GM12875 (cell line): ENCODE data around the gene STARD9.

ENCODE experiments used
- H3K4me3 ChIP-seq: one replicate; pipeline ENCODE4 v1.5.1; 2011; ENCODE audit warnings: low read depth, low read length, control low read depth
- CTCF ChIP-seq: IDR thresholded peaks from 2 replicates; pipeline ENCODE4 v1.5.1; 2011; ENCODE audit warnings: low read depth, mild to moderate bottlenecking, control low read depth, inconsistent platforms, low read length, moderate library complexity, borderline replicate concordance; ENCODE audit not compliant: insufficient read depth

STARD9 gene

GRCh38 chr15:42726114-42726513, 150.7 kb downstream of the STARD9 start:
- no peak for TF ChIP-seq CTCF
- H3K4me3 ChIP-seq: no peak overlapping the region

- no peak for TF ChIP-seq CTCF
- H3K4me3 ChIP-seq: no peak overlapping the region
These were observed 152.5 kb downstream of the STARD9 start for GRCh38 chr15:42727750-42728381.

DNA sequence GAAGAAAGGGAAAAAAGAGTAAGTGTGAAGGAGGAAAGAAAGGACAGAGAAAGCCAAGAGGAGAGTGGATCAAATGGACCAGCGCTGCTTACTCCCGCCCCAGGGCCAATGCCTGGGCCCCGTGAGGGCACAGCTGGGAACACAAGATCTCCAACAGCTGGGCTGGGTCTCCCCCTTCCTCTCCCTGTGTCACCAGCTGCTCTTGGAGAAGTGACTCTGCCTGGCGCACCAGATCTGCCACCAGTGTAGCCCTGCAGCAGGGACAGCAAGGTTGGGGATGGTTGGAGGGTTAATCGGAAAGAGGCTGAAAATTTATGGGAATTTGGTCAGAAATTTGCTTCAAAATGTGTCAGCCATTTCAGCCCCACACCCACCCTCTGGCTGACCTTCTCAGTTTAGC, 153.2 kb downstream of the STARD9 start:
- H3K4me3 ChIP-seq: no peak overlapping the region
- TF ChIP-seq CTCF: no peak

DNA sequence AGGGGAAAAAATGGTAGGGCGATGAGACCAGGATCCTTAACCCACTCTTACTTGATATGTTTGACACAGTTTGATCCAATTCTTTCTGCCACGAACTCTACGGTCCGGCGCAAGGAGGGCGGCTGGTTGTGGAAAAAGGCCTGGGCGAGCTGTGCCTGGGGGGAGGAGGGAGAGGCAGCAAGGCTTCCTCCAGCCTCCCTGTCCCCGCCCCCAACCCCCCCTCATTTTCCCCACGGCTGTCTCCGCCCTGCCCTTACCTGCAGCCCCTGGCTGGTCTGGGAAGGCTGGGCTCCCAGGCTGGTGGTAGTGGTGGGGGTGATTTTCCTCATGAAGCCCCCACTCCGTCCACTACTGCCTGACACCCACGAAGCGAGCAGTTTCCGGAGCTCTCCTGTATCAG, 153.6 kb downstream of the STARD9 start:
- no peak for TF ChIP-seq CTCF

DNA sequence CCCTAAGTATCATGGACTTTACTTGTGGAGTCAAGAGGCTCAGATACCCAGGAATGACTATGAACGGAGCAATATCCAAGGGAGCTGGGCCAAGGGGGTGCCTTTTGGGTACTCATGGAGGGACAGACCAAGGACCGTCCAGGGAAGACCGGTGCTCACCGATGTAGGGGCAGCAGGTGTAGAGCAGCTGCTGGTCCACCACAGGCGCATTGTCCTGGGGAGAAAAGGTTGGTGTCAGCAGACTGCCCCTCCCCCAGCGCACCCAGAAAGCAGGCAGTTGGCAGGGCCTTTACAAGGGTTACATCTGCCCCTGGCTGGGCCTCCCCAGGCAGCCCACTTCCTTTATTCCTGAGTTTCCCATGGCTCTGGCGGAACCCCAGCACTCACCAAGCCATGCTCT, 154.0 kb downstream of the STARD9 start:
- TF ChIP-seq CTCF: no peak
- no peak overlapping the region for H3K4me3 ChIP-seq

More for the DNA sequence above, 153.6 kb downstream of the STARD9 start:
- no peak overlapping the region for H3K4me3 ChIP-seq

DNA sequence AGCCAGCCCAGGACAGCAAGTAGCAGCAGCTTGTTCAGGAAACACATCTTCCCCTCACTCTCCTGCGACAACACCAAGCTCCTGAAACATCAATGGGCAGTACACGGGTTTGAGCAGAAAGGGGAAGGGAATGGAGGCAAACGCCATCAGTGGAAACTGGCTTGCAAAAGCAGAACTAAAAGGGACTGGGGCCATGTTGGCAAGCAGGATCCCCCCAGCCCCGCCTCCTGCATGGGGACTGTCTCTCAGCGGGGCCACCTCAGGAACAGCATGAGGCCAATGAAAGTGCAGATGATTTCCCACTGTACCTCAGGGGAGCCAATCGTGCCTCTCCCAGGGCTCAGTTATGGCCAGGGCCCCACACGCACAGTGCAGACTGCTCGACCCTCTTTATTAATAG, 154.7 kb downstream of the STARD9 start:
- no peak overlapping the region for H3K4me3 ChIP-seq
- TF ChIP-seq CTCF: no peak

DNA sequence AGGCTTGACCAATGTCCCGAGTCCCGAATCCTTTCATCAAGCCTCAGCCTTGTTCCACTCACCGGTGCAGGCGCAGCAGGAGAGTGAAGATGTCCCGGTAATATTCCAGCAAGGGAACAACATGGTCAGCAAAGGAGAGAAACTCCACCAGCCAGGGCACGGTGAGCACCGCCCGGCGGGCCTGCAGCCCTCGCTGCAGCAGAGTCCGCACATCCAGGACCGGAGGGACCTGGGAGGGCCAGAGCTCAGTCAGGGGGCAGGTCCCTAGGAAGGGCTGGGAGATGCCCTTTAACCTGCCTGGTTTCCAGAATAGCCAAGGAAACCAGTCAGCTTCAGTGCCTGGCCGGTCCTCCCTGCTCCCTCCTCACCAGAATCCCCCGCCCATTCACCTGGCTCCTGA, 155.1 kb downstream of the STARD9 start:
- TF ChIP-seq CTCF: no peak
- H3K4me3 ChIP-seq: no peak overlapping the region
